ENCODE data around the gene ERBB3.
"Not testable (repeated sequence)": the region's sequence is repeated elsewhere in the genome, so short reads cannot be mapped to it uniquely, and the experiment has no call there.

ERBB3 gene
- total RNA-seq: 0.44 to 0.97 (median 0.52) reads per million in 3 donors

DNA sequence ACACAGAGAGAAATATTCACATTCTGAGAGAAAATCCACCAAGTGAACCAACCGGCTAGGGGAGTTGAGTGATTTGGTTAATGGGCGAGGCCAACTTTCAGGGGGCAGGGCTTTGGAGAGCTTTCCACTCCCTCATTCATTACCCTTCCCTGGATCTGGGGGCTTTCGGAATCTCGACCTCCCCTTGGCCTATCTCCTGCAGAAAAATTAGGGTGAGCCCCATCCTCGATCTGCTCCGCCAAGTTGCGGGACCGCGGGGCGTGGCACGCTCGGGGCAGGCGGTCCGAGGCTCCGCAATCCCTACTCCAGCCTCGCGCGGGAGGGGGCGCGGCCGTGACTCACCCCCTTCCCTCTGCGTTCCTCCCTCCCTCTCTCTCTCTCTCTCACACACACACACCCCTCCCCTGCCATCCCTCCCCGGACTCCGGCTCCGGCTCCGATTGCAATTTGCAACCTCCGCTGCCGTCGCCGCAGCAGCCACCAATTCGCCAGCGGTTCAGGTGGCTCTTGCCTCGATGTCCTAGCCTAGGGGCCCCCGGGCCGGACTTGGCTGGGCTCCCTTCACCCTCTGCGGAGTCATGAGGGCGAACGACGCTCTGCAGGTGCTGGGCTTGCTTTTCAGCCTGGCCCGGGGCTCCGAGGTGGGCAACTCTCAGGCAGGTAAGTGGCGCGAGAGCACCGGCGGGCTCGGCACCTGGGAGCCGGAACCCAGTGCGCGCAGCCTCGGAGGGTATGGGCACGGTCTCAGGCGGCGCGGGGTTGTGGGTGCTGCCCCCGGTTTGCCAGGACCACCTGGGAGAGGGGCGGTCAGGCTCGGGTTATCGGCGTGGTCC lies at the start of gene ERBB3:
ERBB3 (plus strand) TSS at position 443 of the 833 bp plus-strand sequence; CDS start at position 579, 136 bp downstream.
- Histone ChIP-seq H3K27me3 (replicated peaks; ENCODE audit: control insufficient read depth, insufficient read depth, low read length, poor library complexity, severe bottlenecking) (no peaks in the 10 kb centered on the region), H3K27ac (ENCODE audit: insufficient read depth, low read length, poor library complexity, severe bottlenecking) (peak within 1 kb of the TSS; percentile 22), H3K4me1 (ENCODE audit: control insufficient read depth, insufficient read depth, low read length, poor library complexity, severe bottlenecking) (peaks cover 17% of the 10 kb centered on the region), H3K36me3 (ENCODE audit: control insufficient read depth, insufficient read depth, low read length) (no peaks in the 10 kb centered on the region), H3K4me3 (ENCODE audit: insufficient read depth, low read depth, low read length, poor library complexity, severe bottlenecking) (peak within 1 kb of the TSS; percentile 66), H3K9me3 (ENCODE audit: control insufficient read depth, low read length) (no peaks in the 10 kb centered on the region)
- DNase-seq: peak; percentile 47 to 59 (median 51)

DNA sequence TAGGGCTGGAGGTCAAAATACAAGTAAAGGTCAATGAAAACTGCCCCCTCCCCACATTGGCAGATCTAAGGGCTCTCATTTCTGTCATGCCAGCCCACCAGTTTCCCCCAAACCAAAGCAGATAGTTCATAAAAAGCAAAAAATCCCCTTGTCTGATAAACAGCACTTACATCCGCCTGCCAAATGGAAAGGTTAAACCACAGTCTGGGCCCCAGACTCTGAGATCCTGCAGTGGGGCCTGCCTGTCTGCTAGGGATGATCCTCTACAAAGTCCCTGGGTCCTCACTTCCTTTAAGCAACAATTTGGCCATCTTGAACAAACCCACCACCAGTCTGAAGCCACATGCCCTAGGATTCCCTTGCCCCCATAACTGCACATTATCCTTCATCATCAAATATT lies 48.0 kb upstream of the ERBB3 start:
- H3K4me3 ChIP-seq (ENCODE audit: insufficient read depth, low read depth, low read length, poor library complexity, severe bottlenecking): no peak overlapping the region
- H3K4me1 ChIP-seq (ENCODE audit: control insufficient read depth, insufficient read depth, low read length, poor library complexity, severe bottlenecking): no peaks in the 10 kb centered on the region
- H3K36me3 ChIP-seq (ENCODE audit: control insufficient read depth, insufficient read depth, low read length): peaks cover 28% of the 10 kb centered on the region
- no peak overlapping the region for H3K27ac ChIP-seq (ENCODE audit: insufficient read depth, low read length, poor library complexity, severe bottlenecking)
- no peaks in the 10 kb centered on the region for H3K9me3 ChIP-seq (ENCODE audit: control insufficient read depth, low read length)
- no peaks in the 10 kb centered on the region for H3K27me3 ChIP-seq (replicated peaks; ENCODE audit: control insufficient read depth, insufficient read depth, low read length, poor library complexity, severe bottlenecking)
- DNase-seq: no peak

GRCh38 chr12:56034586-56035332 lies 45.2 kb upstream of the ERBB3 start:
- Histone ChIP-seq H3K36me3 (ENCODE audit: control insufficient read depth, insufficient read depth, low read length) (peaks cover 18% of the 10 kb centered on the region), H3K9me3 (ENCODE audit: control insufficient read depth, low read length) (no peaks in the 10 kb centered on the region), H3K4me1 (ENCODE audit: control insufficient read depth, insufficient read depth, low read length, poor library complexity, severe bottlenecking) (no peaks in the 10 kb centered on the region), H3K27ac (ENCODE audit: insufficient read depth, low read length, poor library complexity, severe bottlenecking) (no peak overlapping the region), H3K4me3 (ENCODE audit: insufficient read depth, low read depth, low read length, poor library complexity, severe bottlenecking) (no peak overlapping the region), H3K27me3 (replicated peaks; ENCODE audit: control insufficient read depth, insufficient read depth, low read length, poor library complexity, severe bottlenecking) (no peaks in the 10 kb centered on the region)
- peak in 1 of 3 donors; percentile 11 for DNase-seq

DNA sequence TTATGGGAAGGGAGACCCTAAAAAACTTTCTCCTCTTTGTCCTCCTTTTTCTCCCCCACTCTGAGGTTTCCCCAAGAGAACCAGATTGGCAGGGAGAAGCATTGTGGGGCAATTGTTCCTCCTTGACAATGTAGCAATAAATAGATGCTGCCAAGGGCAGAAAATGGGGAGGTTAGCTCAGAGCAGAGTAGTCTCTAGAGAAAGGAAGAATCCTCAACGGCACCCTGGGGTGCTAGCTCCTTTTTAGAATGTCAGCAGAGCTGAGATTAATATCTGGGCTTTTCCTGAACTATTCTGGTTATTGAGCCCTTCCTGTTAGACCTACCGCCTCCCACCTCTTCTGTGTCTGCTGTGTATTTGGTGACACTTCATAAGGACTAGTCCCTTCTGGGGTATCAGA lies 42.8 kb upstream of the ERBB3 start:
- Histone ChIP-seq H3K4me3 (ENCODE audit: insufficient read depth, low read depth, low read length, poor library complexity, severe bottlenecking) (no peak overlapping the region), H3K4me1 (ENCODE audit: control insufficient read depth, insufficient read depth, low read length, poor library complexity, severe bottlenecking) (peaks cover 6% of the 10 kb centered on the region), H3K36me3 (ENCODE audit: control insufficient read depth, insufficient read depth, low read length) (peaks cover 16% of the 10 kb centered on the region), H3K27ac (ENCODE audit: insufficient read depth, low read length, poor library complexity, severe bottlenecking) (no peak overlapping the region), H3K9me3 (ENCODE audit: control insufficient read depth, low read length) (no peaks in the 10 kb centered on the region), H3K27me3 (replicated peaks; ENCODE audit: control insufficient read depth, insufficient read depth, low read length, poor library complexity, severe bottlenecking) (no peaks in the 10 kb centered on the region)
- no peak for DNase-seq

- Histone ChIP-seq H3K4me3 (ENCODE audit: insufficient read depth, low read depth, low read length, poor library complexity, severe bottlenecking) (no peak overlapping the region), H3K27me3 (replicated peaks; ENCODE audit: control insufficient read depth, insufficient read depth, low read length, poor library complexity, severe bottlenecking) (no peaks in the 10 kb centered on the region), H3K9me3 (ENCODE audit: control insufficient read depth, low read length) (no peaks in the 10 kb centered on the region), H3K27ac (ENCODE audit: insufficient read depth, low read length, poor library complexity, severe bottlenecking) (no peak overlapping the region), H3K4me1 (ENCODE audit: control insufficient read depth, insufficient read depth, low read length, poor library complexity, severe bottlenecking) (peaks cover 12% of the 10 kb centered on the region), H3K36me3 (ENCODE audit: control insufficient read depth, insufficient read depth, low read length) (peaks cover 7% of the 10 kb centered on the region)
- DNase-seq: no peak
Observed at GRCh38 chr12:56038022-56038655, 41.8 kb upstream of the ERBB3 start.

- Histone ChIP-seq H3K27ac (ENCODE audit: insufficient read depth, low read length, poor library complexity, severe bottlenecking) (no peak overlapping the region), H3K36me3 (ENCODE audit: control insufficient read depth, insufficient read depth, low read length) (peaks cover 25% of the 10 kb centered on the region), H3K4me3 (ENCODE audit: insufficient read depth, low read depth, low read length, poor library complexity, severe bottlenecking) (no peak overlapping the region), H3K4me1 (ENCODE audit: control insufficient read depth, insufficient read depth, low read length, poor library complexity, severe bottlenecking) (peaks cover 12% of the 10 kb centered on the region), H3K9me3 (ENCODE audit: control insufficient read depth, low read length) (no peaks in the 10 kb centered on the region), H3K27me3 (replicated peaks; ENCODE audit: control insufficient read depth, insufficient read depth, low read length, poor library complexity, severe bottlenecking) (no peaks in the 10 kb centered on the region)
- no peak for DNase-seq
Observed at GRCh38 chr12:56040151-56040550, 39.8 kb upstream of the ERBB3 start.

- Histone ChIP-seq H3K4me3 (ENCODE audit: insufficient read depth, low read depth, low read length, poor library complexity, severe bottlenecking) (peak overlapping the region; percentile 98), H3K27ac (ENCODE audit: insufficient read depth, low read length, poor library complexity, severe bottlenecking) (peak overlapping the region; percentile 79), H3K27me3 (replicated peaks; ENCODE audit: control insufficient read depth, insufficient read depth, low read length, poor library complexity, severe bottlenecking) (no peaks in the 10 kb centered on the region), H3K36me3 (ENCODE audit: control insufficient read depth, insufficient read depth, low read length) (peaks cover 21% of the 10 kb centered on the region), H3K9me3 (ENCODE audit: control insufficient read depth, low read length) (no peaks in the 10 kb centered on the region), H3K4me1 (ENCODE audit: control insufficient read depth, insufficient read depth, low read length, poor library complexity, severe bottlenecking) (peaks cover 12% of the 10 kb centered on the region)
- DNase-seq: no peak
Observed at GRCh38 chr12:56040963-56041551, 38.9 kb upstream of the ERBB3 start.

DNA sequence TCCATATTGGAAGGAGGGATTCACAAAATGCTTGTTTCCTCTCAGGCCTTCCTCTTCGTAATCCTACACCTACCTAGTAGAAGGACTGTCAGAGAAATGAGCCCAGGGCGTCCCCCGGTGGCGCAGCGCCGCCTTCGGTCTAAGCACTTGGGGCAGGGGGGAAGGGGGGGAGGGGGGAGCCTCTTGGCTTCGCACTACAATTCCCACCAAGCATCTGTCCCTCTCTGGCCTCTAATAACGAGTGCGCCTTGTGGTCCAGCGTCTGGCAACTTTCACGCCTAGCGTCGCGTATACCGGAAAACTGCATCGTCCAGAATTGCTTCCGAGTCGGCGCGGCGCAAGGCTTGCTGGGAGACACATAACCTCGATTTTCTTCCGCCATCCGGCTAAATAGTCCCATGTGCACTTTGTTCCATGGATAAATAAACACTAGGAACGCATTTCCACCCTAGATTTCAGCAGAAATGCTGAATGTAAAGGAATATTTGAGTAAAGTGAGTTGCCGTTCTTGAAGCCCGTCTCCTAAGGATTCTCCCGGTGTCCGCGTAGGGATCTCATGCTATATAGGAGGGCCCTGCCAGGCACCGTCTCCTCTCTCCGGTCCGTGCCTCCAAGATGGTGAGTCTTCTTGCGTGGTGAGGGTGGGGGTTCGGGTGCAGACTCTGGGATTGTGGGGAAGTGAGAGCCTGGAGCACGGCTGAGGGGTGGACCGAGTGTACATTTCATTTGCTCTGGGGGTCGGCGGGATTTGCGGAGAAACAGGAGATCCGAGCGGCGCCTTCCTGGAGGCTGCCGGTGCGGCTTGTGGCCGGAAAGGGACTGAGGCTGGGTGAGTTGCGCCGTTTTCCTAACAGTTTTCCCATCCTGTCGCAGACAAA lies 38.2 kb upstream of the ERBB3 start, which contains the start of gene RPS26:
RPS26 (plus strand) TSS at position 367 of the 878 bp plus-strand sequence; CDS start at position 616, 249 bp downstream.
- Histone ChIP-seq H3K9me3 (ENCODE audit: control insufficient read depth, low read length) (no peaks in the 10 kb centered on the region), H3K27me3 (replicated peaks; ENCODE audit: control insufficient read depth, insufficient read depth, low read length, poor library complexity, severe bottlenecking) (no peaks in the 10 kb centered on the region), H3K4me1 (ENCODE audit: control insufficient read depth, insufficient read depth, low read length, poor library complexity, severe bottlenecking) (peaks cover 12% of the 10 kb centered on the region), H3K27ac (ENCODE audit: insufficient read depth, low read length, poor library complexity, severe bottlenecking) (peak within 1 kb of the TSS; percentile 79), H3K4me3 (ENCODE audit: insufficient read depth, low read depth, low read length, poor library complexity, severe bottlenecking) (peak within 1 kb of the TSS; percentile 98), H3K36me3 (ENCODE audit: control insufficient read depth, insufficient read depth, low read length) (peaks cover 19% of the 10 kb centered on the region)
- peak; percentile 87 to 92 (median 89) for DNase-seq

- H3K9me3 ChIP-seq (ENCODE audit: control insufficient read depth, low read length); DNase-seq; H3K27me3 ChIP-seq (replicated peaks; ENCODE audit: control insufficient read depth, insufficient read depth, low read length, poor library complexity, severe bottlenecking): not testable (repeated sequence)
- Histone ChIP-seq H3K36me3 (ENCODE audit: control insufficient read depth, insufficient read depth, low read length) (peaks cover 19% of the 10 kb centered on the region), H3K27ac (ENCODE audit: insufficient read depth, low read length, poor library complexity, severe bottlenecking) (peak overlapping the region; percentile 79), H3K4me3 (ENCODE audit: insufficient read depth, low read depth, low read length, poor library complexity, severe bottlenecking) (peak overlapping the region; percentile 98), H3K4me1 (ENCODE audit: control insufficient read depth, insufficient read depth, low read length, poor library complexity, severe bottlenecking) (peaks cover 12% of the 10 kb centered on the region)
Observed at GRCh38 chr12:56042430-56042813, 37.5 kb upstream of the ERBB3 start.
